Mesodermal cell (in vitro differentiated cells): ENCODE measurements around the gene RALBP1.
A peak's percentile ranks its signal among the peaks of the same experiment; 100 is the strongest.
"Not testable (repeated sequence)": the region's sequence is repeated elsewhere in the genome, so short reads cannot be mapped to it uniquely, and the experiment has no call there.

Source experiments
- H3K27ac ChIP-seq: 2 replicates; pipeline ENCODE4 v1.7.0; 2013; ENCODE audit warnings: mild to moderate bottlenecking, low read depth, low read length, moderate library complexity; ENCODE audit not compliant: severe bottlenecking
- H3K36me3 ChIP-seq: 2 replicates; pipeline ENCODE4 v1.7.1; 2013; ENCODE audit warnings: mild to moderate bottlenecking, low read length, moderate library complexity; ENCODE audit not compliant: control insufficient read depth, insufficient read depth
- H3K4me1 ChIP-seq: one replicate; pipeline ENCODE4 v1.7.1; 2013; ENCODE audit warnings: mild to moderate bottlenecking, low read length; ENCODE audit not compliant: insufficient read depth, control insufficient read depth, poor library complexity, severe bottlenecking
- H3K4me3 ChIP-seq: 2 replicates; pipeline ENCODE4 v1.7.0; 2013; ENCODE audit warnings: low read length, control low read depth, mild to moderate bottlenecking; ENCODE audit not compliant: insufficient read depth, poor library complexity, severe bottlenecking; ENCODE audit errors: extremely low read depth
- H3K9me3 ChIP-seq: 2 replicates; pipeline ENCODE4 v1.7.1; 2013; ENCODE audit warnings: mild to moderate bottlenecking, low read length, moderate library complexity; ENCODE audit not compliant: control insufficient read depth
- WGBS, 2 experiments: methylation state at CpG; one replicate each; pipeline ENCODE4 v1.1.5; 2013; ENCODE audit warnings: missing lambda C conversion rate in 2 of 2; ENCODE audit not compliant: insufficient coverage in 2 of 2; 5-methylcytosine and 5-hydroxymethylcytosine counted together

RALBP1 gene

GRCh38 chr18:9454061-9454703 is 21.1 kb upstream of the RALBP1 start:
- no peak overlapping the region for H3K27ac ChIP-seq
- no peaks in the 10 kb centered on the region for H3K36me3 ChIP-seq
- peaks cover 7% of the 10 kb centered on the region for H3K4me1 ChIP-seq
- no peaks in the 10 kb centered on the region for H3K9me3 ChIP-seq
- no peak overlapping the region for H3K4me3 ChIP-seq
- WGBS, 2 experiments, result 63 to 100% methylated on average over 3 of the region's 5 CpGs

GRCh38 chr18:9455718-9456511 is 19.4 kb upstream of the RALBP1 start:
- Histone ChIP-seq H3K27ac (no peak overlapping the region), H3K4me3 (no peak overlapping the region), H3K4me1 (peaks cover 7% of the 10 kb centered on the region), H3K9me3 (no peaks in the 10 kb centered on the region), H3K36me3 (no peaks in the 10 kb centered on the region)
- 67% methylated on average over 1 of the region's 3 CpGs; no CpG with 5 or more reads in 1 of the 2 experiments for WGBS, 2 experiments

- no peak overlapping the region for H3K4me3 ChIP-seq
- no CpG with 5 or more reads among the region's 2 CpGs for WGBS, 2 experiments
- H3K4me1 ChIP-seq, result no peaks in the 10 kb centered on the region
- no peak overlapping the region for H3K27ac ChIP-seq
- H3K9me3 ChIP-seq, result peaks cover 16% of the 10 kb centered on the region
- H3K36me3 ChIP-seq, result no peaks in the 10 kb centered on the region
Measured at GRCh38 chr18:9466127-9466526, 9.2 kb upstream of the RALBP1 start.

- no peak overlapping the region for H3K4me3 ChIP-seq
Measured at GRCh38 chr18:9466846-9467245, 8.5 kb upstream of the RALBP1 start.

GRCh38 chr18:9468998-9469397 is 6.3 kb upstream of the RALBP1 start:
- no peak overlapping the region for H3K4me3 ChIP-seq
- peaks cover 16% of the 10 kb centered on the region for H3K9me3 ChIP-seq
- no peaks in the 10 kb centered on the region for H3K4me1 ChIP-seq
- H3K36me3 ChIP-seq, result no peaks in the 10 kb centered on the region
- H3K27ac ChIP-seq, result no peak overlapping the region
- 76 to 89% methylated on average over 2 to 3 of the region's 3 CpGs for WGBS, 2 experiments

More at GRCh38 chr18:9466846-9467245, 8.5 kb upstream of the RALBP1 start:
- H3K9me3 ChIP-seq, result peaks cover 16% of the 10 kb centered on the region
- WGBS, 2 experiments, result no CpG with 5 or more reads among the region's 1 CpG
- H3K27ac ChIP-seq, result no peak overlapping the region
- H3K36me3 ChIP-seq, result no peaks in the 10 kb centered on the region
- no peaks in the 10 kb centered on the region for H3K4me1 ChIP-seq

GRCh38 chr18:9469685-9470084 is 5.6 kb upstream of the RALBP1 start:
- Histone ChIP-seq H3K4me3 (no peak overlapping the region), H3K27ac (no peak overlapping the region), H3K36me3 (no peaks in the 10 kb centered on the region), H3K9me3 (peaks cover 16% of the 10 kb centered on the region), H3K4me1 (no peaks in the 10 kb centered on the region)

GRCh38 chr18:9474108-9474982 is 968 bp upstream of the RALBP1 start:
- Histone ChIP-seq H3K9me3 (no peaks in the 10 kb centered on the region), H3K4me3 (peak overlapping the region; percentile 94), H3K27ac (peak overlapping the region; percentile 94), H3K36me3 (peaks cover 15% of the 10 kb centered on the region), H3K4me1 (no peaks in the 10 kb centered on the region)
- 57 to 58% methylated on average over 24 to 28 of the region's 37 CpGs for WGBS, 2 experiments

GRCh38 chr18:9475643-9476591 is 604 bp downstream of the RALBP1 start:
- H3K27ac ChIP-seq, result peak overlapping the region; percentile 74
- H3K9me3 ChIP-seq, result no peaks in the 10 kb centered on the region
- WGBS, 2 experiments, result 2 to 3% methylated on average over 50 of the region's 59 CpGs

GRCh38 chr18:9476949-9477348 is 1.6 kb downstream of the RALBP1 start:
- not testable (repeated sequence) for H3K4me1 ChIP-seq, H3K27ac ChIP-seq, H3K9me3 ChIP-seq
- 86 to 94% methylated on average over 6 to 10 of the region's 12 CpGs for whole genome bisulfite sequencing, 2 experiments
- Histone ChIP-seq H3K36me3 (peaks cover 34% of the 10 kb centered on the region), H3K4me3 (peak overlapping the region; percentile 94)

More at GRCh38 chr18:9475643-9476591, 604 bp downstream of the RALBP1 start:
- H3K36me3 ChIP-seq, result peaks cover 29% of the 10 kb centered on the region
- H3K4me3 ChIP-seq, result peak overlapping the region; percentile 94
- H3K4me1 ChIP-seq, result no peaks in the 10 kb centered on the region

GRCh38 chr18:9477509-9477908 is 2.2 kb downstream of the RALBP1 start:
- H3K27ac ChIP-seq, result no peak overlapping the region
- H3K4me3 ChIP-seq, result no peak overlapping the region
- H3K9me3 ChIP-seq, result no peaks in the 10 kb centered on the region
- peaks cover 36% of the 10 kb centered on the region for H3K36me3 ChIP-seq
- no peaks in the 10 kb centered on the region for H3K4me1 ChIP-seq
- WGBS, 2 experiments, result 100% methylated on average over 1 of the region's 1 CpG
